Neural crest cell (in vitro differentiated cells): ENCODE data around the gene ZC2HC1B. TPM values are rescaled to one million over a fixed set of nuclear protein-coding genes. Genes with fewer than 3 reads are reported as not detected.

Source experiments
- DNase-seq: peaks from one replicate; pipeline ENCODE4 v3.0.0; 2021; ENCODE audit warnings: low read depth, mixed read lengths, low spot score
- H3K27ac Mint-ChIP-seq: one replicate; pipeline ENCODE4 v1.8.0; 2021; ENCODE audit warnings: mild to moderate bottlenecking, mixed read lengths; ENCODE audit not compliant: unreplicated experiment
- H3K27me3 Mint-ChIP-seq: 2 replicates; pipeline ENCODE4 v1.8.0; 2021; ENCODE audit warnings: low read depth, mild to moderate bottlenecking, mixed read lengths
- H3K36me3 Mint-ChIP-seq: 2 replicates; pipeline ENCODE4 v1.8.0; 2021; ENCODE audit warnings: low read depth, mild to moderate bottlenecking, mixed read lengths
- H3K4me1 Mint-ChIP-seq: 2 replicates; pipeline ENCODE4 v1.8.0; 2021; ENCODE audit warnings: mixed read lengths
- H3K4me3 Mint-ChIP-seq: one replicate; pipeline ENCODE4 v1.8.0; 2021; ENCODE audit warnings: mild to moderate bottlenecking, mixed read lengths
- H3K9me3 Mint-ChIP-seq: 2 replicates; pipeline ENCODE4 v1.8.0; 2021; ENCODE audit warnings: mixed read lengths
- CTCF ChIP-seq: fragments of 200-600 bp; sonication (generic); conservative IDR thresholded peaks from 2 replicates; pipeline ENCODE4 v1.5.0; 2021; ENCODE audit warnings: antibody characterized with exemption, mild to moderate bottlenecking
- total RNA-seq: library from RNA; stranded (reverse); gene quantifications from 2 replicates; pipeline ENCODE4 v1.2.1, GENCODE V29; 2021

The ZC2HC1B gene
- total RNA-seq, 1 donor from 2014 or later, result not detected

GRCh38 chr6:143828572-143828971 lies 35.7 kb upstream of the ZC2HC1B start:
- TF ChIP-seq CTCF, result no peak
- Mint-ChIP-seq H3K27me3 (no peaks in the 10 kb centered on the region), H3K4me1 (no peaks in the 10 kb centered on the region), H3K36me3 (no peaks in the 10 kb centered on the region), H3K27ac (no peak overlapping the region), H3K4me3 (no peak overlapping the region), H3K9me3 (no peaks in the 10 kb centered on the region)
- no peak for DNase-seq

- no peaks in the 10 kb centered on the region for H3K27me3 Mint-ChIP-seq
- H3K27ac Mint-ChIP-seq, result no peak overlapping the region
- DNase-seq, result no peak
- H3K4me3 Mint-ChIP-seq, result no peak overlapping the region
- no peaks in the 10 kb centered on the region for H3K4me1 Mint-ChIP-seq
- no peak for TF ChIP-seq CTCF
- no peaks in the 10 kb centered on the region for H3K9me3 Mint-ChIP-seq
- H3K36me3 Mint-ChIP-seq, result no peaks in the 10 kb centered on the region
Measured at GRCh38 chr6:143836150-143836549, 28.1 kb upstream of the ZC2HC1B start.

- no peak for DNase-seq
- no peak for TF ChIP-seq CTCF
- H3K36me3 Mint-ChIP-seq, result no peaks in the 10 kb centered on the region
- peaks cover 7% of the 10 kb centered on the region for H3K4me1 Mint-ChIP-seq
- H3K27ac Mint-ChIP-seq, result no peak overlapping the region
- no peaks in the 10 kb centered on the region for H3K27me3 Mint-ChIP-seq
- H3K9me3 Mint-ChIP-seq, result no peaks in the 10 kb centered on the region
- peak overlapping the region; percentile 17 for H3K4me3 Mint-ChIP-seq
Measured at GRCh38 chr6:143838395-143838794, 25.9 kb upstream of the ZC2HC1B start.

GRCh38 chr6:143839196-143839595 lies 25.1 kb upstream of the ZC2HC1B start:
- Mint-ChIP-seq H3K36me3 (no peaks in the 10 kb centered on the region), H3K9me3 (no peaks in the 10 kb centered on the region), H3K27ac (no peak overlapping the region), H3K27me3 (no peaks in the 10 kb centered on the region), H3K4me3 (peak overlapping the region; percentile 16), H3K4me1 (peaks cover 14% of the 10 kb centered on the region)
- no peak for DNase-seq
- no peak for TF ChIP-seq CTCF

GRCh38 chr6:143840595-143841265 lies 23.5 kb upstream of the ZC2HC1B start:
- H3K9me3 Mint-ChIP-seq, result no peaks in the 10 kb centered on the region
- H3K4me3 Mint-ChIP-seq, result peak overlapping the region; percentile 77
- peaks cover under 1% of the 10 kb centered on the region for H3K36me3 Mint-ChIP-seq
- no peak for DNase-seq
- no peak for TF ChIP-seq CTCF
- H3K4me1 Mint-ChIP-seq, result peaks cover 17% of the 10 kb centered on the region
- no peaks in the 10 kb centered on the region for H3K27me3 Mint-ChIP-seq
- H3K27ac Mint-ChIP-seq, result no peak overlapping the region
